ENCODE measurements around the gene TRIO. TPM values are rescaled to one million over a fixed set of nuclear protein-coding genes. Genes with fewer than 3 reads are reported as not detected.

TRIO gene
- total and polyA plus RNA-seq, 7 donors: 18.5 to 77.5 (median 35.0) TPM

- TF ChIP-seq CTCF (IDR thresholded peaks at IDR 0.05): no peak
- H3K4me1 ChIP-seq: peaks cover 26% of the 10 kb centered on the region
- 44 to 61% (median 55%) methylated on average over 13 of the region's 13 CpGs for WGBS, 3 donors
- ATAC-seq (no peak), DNase-seq (no peak)
- no peaks in the 10 kb centered on the region for H3K27me3 ChIP-seq (ENCODE audit: insufficient read depth in 3 of 3, low read length in 2 of 3)
- peaks cover 0 to 7% of the 10 kb centered on the region in 2 donors for H3K36me3 ChIP-seq (ENCODE audit: insufficient read depth in 1 of 2, low read depth in 1 of 2)
- intact Hi-C loops (cut with DNase I): no loop called here
- H3K27ac ChIP-seq: no peak overlapping the region
- H3K9me3 ChIP-seq: no peaks in the 10 kb centered on the region
- H3K4me3 ChIP-seq: no peak overlapping the region
Measured at GRCh38 chr5:14451871-14452270, 308.7 kb downstream of the TRIO start.

- H3K4me1 ChIP-seq: peaks cover 23% of the 10 kb centered on the region
- TF ChIP-seq CTCF (IDR thresholded peaks at IDR 0.05): no peak
- DNase-seq: no peak
- ATAC-seq: no peak
- H3K27me3 ChIP-seq (ENCODE audit: insufficient read depth in 3 of 3, low read length in 2 of 3): no peaks in the 10 kb centered on the region
- peaks cover 0 to 12% of the 10 kb centered on the region in 2 donors for H3K36me3 ChIP-seq (ENCODE audit: insufficient read depth in 1 of 2, low read depth in 1 of 2)
- intact Hi-C loops (cut with DNase I): no loop called here
- H3K27ac ChIP-seq: no peak overlapping the region
- H3K9me3 ChIP-seq: no peaks in the 10 kb centered on the region
- H3K4me3 ChIP-seq: no peak overlapping the region
- WGBS, 3 donors: 65 to 76% (median 66%) methylated on average over 6 of the region's 6 CpGs
Measured at GRCh38 chr5:14452685-14453454, 309.7 kb downstream of the TRIO start.

- no peaks in the 10 kb centered on the region for H3K27me3 ChIP-seq (ENCODE audit: insufficient read depth in 3 of 3, low read length in 2 of 3)
- DNase-seq: no peak
- no peak for ATAC-seq
- TF ChIP-seq CTCF (IDR thresholded peaks at IDR 0.05): no peak
- H3K9me3 ChIP-seq: no peaks in the 10 kb centered on the region
- peaks cover 23% of the 10 kb centered on the region for H3K4me1 ChIP-seq
- H3K4me3 ChIP-seq: no peak overlapping the region
- H3K27ac ChIP-seq: no peak overlapping the region
- WGBS, 3 donors: 65 to 85% (median 75%) methylated on average over 2 of the region's 2 CpGs
- peaks cover 0 to 12% of the 10 kb centered on the region in 2 donors for H3K36me3 ChIP-seq (ENCODE audit: insufficient read depth in 1 of 2, low read depth in 1 of 2)
- intact Hi-C loops (cut with DNase I): no loop called here
Measured at GRCh38 chr5:14453481-14453880, 310.3 kb downstream of the TRIO start.

GRCh38 chr5:14455814-14456321 is 312.7 kb downstream of the TRIO start:
- 84 to 89% (median 87%) methylated on average over 25 to 26 of the region's 26 CpGs for WGBS, 3 donors
- Histone ChIP-seq H3K4me3 (no peak overlapping the region), H3K4me1 (peaks cover 13% of the 10 kb centered on the region), H3K9me3 (no peaks in the 10 kb centered on the region), H3K36me3 (ENCODE audit: insufficient read depth in 1 of 2, low read depth in 1 of 2) (peaks cover 0 to 24% of the 10 kb centered on the region in 2 donors), H3K27ac (no peak overlapping the region), H3K27me3 (ENCODE audit: insufficient read depth in 3 of 3, low read length in 2 of 3) (no peaks in the 10 kb centered on the region)
- DNase-seq: no peak
- intact Hi-C loops (cut with DNase I): no loop called here
- ATAC-seq: no peak
- TF ChIP-seq CTCF (IDR thresholded peaks at IDR 0.05): no peak

Measured in psoas muscle (tissue), 8 donors.